Peyer's patch (tissue), 4 donors: ENCODE results near the gene HEATR3. TPM values are rescaled to one million over a fixed set of nuclear protein-coding genes. Genes with fewer than 3 reads are reported as not detected.

Experiments
- DNase-seq, 3 donors: peaks; one replicate each; pipeline ENCODE4 v3.0.0-alpha.2; 2017 to 2019
- H3K27ac ChIP-seq, 4 donors: fragments of 200-600 bp; sonication (generic); one replicate each; pipeline ENCODE4 v1.5.1; 2016 to 2019
- H3K27me3 ChIP-seq, 2 donors: fragments of 200-600 bp; sonication (generic); one replicate each; pipeline ENCODE4 v1.5.1; 2019
- H3K36me3 ChIP-seq, 3 donors: fragments of 200-600 bp; sonication (generic); one replicate each; pipeline ENCODE4 v1.5.1; 2016 to 2019
- H3K4me1 ChIP-seq, 4 donors: fragments of 200-600 bp; sonication (generic); one replicate each; pipeline ENCODE4 v1.5.1; 2016 to 2019
- H3K4me3 ChIP-seq, 4 donors: fragments of 200-600 bp; sonication (generic); 1 replicate in 3 of 4; 2 replicates in 1 of 4; pipeline ENCODE4 v1.5.1; 2016 to 2019; ENCODE audit warnings: mild to moderate bottlenecking in 1 of 4
- H3K9me3 ChIP-seq, 4 donors: fragments of 200-600 bp; sonication (generic); one replicate each; pipeline ENCODE4 v1.5.1; 2016 to 2019; ENCODE audit warnings: mild to moderate bottlenecking in 1 of 4
- CTCF ChIP-seq, 6 experiments: fragments of 450-650 bp in 4 of 6; fragments of 200-600 bp in 2 of 6; sonication (generic) in 1 of 6; IDR thresholded peaks; one replicate each; pipeline ENCODE4 v1.5.1; 2017 to 2019; ENCODE audit warnings: antibody characterized with exemption in 6 of 6, mild to moderate bottlenecking in 3 of 6, moderate library complexity in 1 of 6
- POLR2A ChIP-seq, 2 donors: fragments of 450-650 bp; IDR thresholded peaks; one replicate each; pipeline ENCODE4 v1.5.1; 2017; ENCODE audit warnings: antibody characterized with exemption in 2 of 2, mild to moderate bottlenecking in 2 of 2, moderate library complexity in 2 of 2
- small RNA-seq, 2 donors: library from RNA; depleted of rRNA; stranded (forward); fragments of <200 nt; gene quantifications; one replicate each; pipeline ENCODE3, GENCODE V24; 2016
- total RNA-seq, 4 donors: library from RNA; depleted of rRNA; stranded (reverse); fragments of >200 nt; gene quantifications; one replicate each; pipeline ENCODE4 v1.1.0, GENCODE V29; 2016

HEATR3 gene
- total RNA-seq, 4 donors from 2014 or later = 22.4 to 39.7 (median 29.6) TPM

DNA sequence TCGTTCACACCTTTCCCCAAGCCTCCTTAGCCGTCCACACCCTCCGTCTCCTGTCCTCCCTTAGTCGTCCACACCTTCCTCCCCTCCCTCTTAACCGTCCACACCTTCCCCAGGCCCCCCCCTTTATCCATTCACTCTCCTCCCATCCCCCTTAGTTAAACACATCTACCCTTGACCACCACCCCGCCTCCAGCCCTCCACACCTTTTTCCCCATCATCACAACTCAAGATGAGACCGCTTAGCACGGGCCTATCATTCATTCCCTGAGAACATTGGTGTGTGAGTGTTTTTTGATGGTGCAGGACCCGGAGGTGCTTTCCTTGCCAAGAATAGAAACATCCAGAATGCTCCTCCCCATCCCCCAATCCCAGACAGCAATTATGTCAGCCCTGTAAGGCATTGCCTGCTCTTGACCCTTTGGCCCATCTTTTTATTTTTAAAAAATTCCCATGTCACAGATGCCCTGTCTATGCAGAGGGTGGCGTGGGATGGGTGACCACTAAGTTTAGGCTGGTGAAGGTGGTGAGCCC is 88.7 kb downstream of the HEATR3 start:
- H3K27me3 ChIP-seq = no peaks in the 10 kb centered on the region
- DNase-seq = no peak
- peak overlapping the region; percentile 64 to 99 (median 84) for H3K4me3 ChIP-seq
- no peaks in the 10 kb centered on the region for H3K9me3 ChIP-seq
- no peak for TF ChIP-seq POLR2A (IDR thresholded peaks at IDR 0.05)
- no peak for TF ChIP-seq CTCF (IDR thresholded peaks at IDR 0.05)
- peaks cover 0 to 39% (median 10%) of the 10 kb centered on the region in 4 donors for H3K4me1 ChIP-seq
- H3K27ac ChIP-seq = peak overlapping the region; percentile 95 to 99 (median 97)
- no peaks in the 10 kb centered on the region for H3K36me3 ChIP-seq

- Histone ChIP-seq H3K27me3 (no peaks in the 10 kb centered on the region), H3K36me3 (no peaks in the 10 kb centered on the region), H3K4me1 (peaks cover 0 to 49% (median 10%) of the 10 kb centered on the region in 4 donors), H3K27ac (no peak overlapping the region), H3K4me3 (peak overlapping the region in 2 of 4 donors; percentile 89 to 99), H3K9me3 (no peaks in the 10 kb centered on the region)
- no peak for DNase-seq
- TF ChIP-seq POLR2A (IDR thresholded peaks at IDR 0.05) (no peak), CTCF (IDR thresholded peaks at IDR 0.05) (no peak)
Measured at GRCh38 chr16:50155925-50156324, 90.2 kb downstream of the HEATR3 start.

Small RNA genes within 50 kb of the gene (small RNA-seq; reads per million reads assigned to genes)
- 0 reads per million in 2 donors for gene RF00017
- gene RF00156 = 0 reads per million in 2 donors
- 0.06 reads per million in 2 donors for gene RNY4P3
- 0 reads per million in 2 donors for gene RPL10P14

Other genes starting within 250 kb of the HEATR3 start
- 10 to 100 TPM in 1 of 4 donors, 1 to 10 TPM in 3; 1.4 to 20.6 (median 4.7) TPM for gene ZNF423, start 209.9 kb upstream of the HEATR3 start, total RNA-seq
- gene CNEP1R1, start 40.7 kb upstream of the HEATR3 start, total RNA-seq = 10 to 100 TPM; 12.4 to 25.6 (median 15.1) TPM
- 10 to 100 TPM; 10.7 to 30.5 (median 24.7) TPM for gene TENT4B, start 87.3 kb downstream of the HEATR3 start, total RNA-seq
- 10 to 100 TPM in 3 of 4 donors, 1 to 10 TPM in 1; 6.5 to 67.7 (median 21.5) TPM for gene ADCY7, start 200.6 kb downstream of the HEATR3 start, total RNA-seq